ENCODE data around the gene LTBR.
A peak's percentile ranks its signal among the peaks of the same experiment; 100 is the strongest.

The LTBR gene

GRCh38 chr12:6382982-6383381, 980 bp upstream of the LTBR start:
- Mint-ChIP-seq H3K4me1 (peaks cover 4% of the 10 kb centered on the region), H3K9me3 (no peaks in the 10 kb centered on the region), H3K27ac (peak overlapping the region; percentile 47), H3K27me3 (peaks cover 4% of the 10 kb centered on the region), H3K4me3 (peak overlapping the region; percentile 66), H3K36me3 (no peaks in the 10 kb centered on the region)

DNA sequence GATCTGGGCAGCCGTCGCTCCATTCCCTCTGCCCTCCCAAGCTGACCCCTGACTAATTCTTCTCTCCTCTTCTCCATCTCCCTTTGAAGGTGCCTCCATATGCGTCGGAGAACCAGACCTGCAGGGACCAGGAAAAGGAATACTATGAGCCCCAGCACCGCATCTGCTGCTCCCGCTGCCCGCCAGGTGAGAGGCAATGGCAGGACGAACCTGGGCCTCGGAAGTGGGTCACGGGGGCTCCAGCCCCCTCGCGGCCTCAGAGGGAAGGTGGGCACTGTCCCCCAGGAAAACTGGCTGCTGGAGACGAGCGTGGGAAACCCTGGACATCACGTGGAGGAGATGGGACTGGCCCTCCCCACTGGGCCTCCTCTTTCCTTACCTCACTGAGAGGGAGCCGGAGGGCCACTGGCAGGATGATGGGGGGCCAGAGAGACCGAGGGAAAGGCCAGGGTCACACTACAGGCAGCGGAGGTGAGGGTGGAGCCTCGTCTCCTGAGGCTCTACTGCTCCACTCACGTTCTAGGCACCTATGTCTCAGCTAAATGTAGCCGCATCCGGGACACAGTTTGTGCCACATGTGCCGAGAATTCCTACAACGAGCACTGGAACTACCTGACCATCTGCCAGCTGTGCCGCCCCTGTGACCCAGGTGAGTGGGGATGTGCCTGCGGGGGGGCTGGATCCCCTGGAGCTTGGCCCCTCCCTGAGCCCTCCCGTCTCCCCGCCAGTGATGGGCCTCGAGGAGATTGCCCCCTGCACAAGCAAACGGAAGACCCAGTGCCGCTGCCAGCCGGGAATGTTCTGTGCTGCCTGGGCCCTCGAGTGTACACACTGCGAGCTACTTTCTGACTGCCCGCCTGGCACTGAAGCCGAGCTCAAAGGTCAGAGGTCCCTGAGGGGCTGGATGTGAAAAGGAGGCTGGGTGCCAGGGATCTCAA, 806 bp downstream of the LTBR start:
- peak overlapping the region; percentile 72 for H3K27ac Mint-ChIP-seq
- H3K36me3 Mint-ChIP-seq, result no peaks in the 10 kb centered on the region
- peak overlapping the region; percentile 62 for H3K4me3 Mint-ChIP-seq
- H3K27me3 Mint-ChIP-seq, result peaks cover 4% of the 10 kb centered on the region
- peaks cover 4% of the 10 kb centered on the region for H3K4me1 Mint-ChIP-seq
- no peaks in the 10 kb centered on the region for H3K9me3 Mint-ChIP-seq

- no peak overlapping the region for H3K4me3 Mint-ChIP-seq
- peaks cover 4% of the 10 kb centered on the region for H3K4me1 Mint-ChIP-seq
- no peaks in the 10 kb centered on the region for H3K9me3 Mint-ChIP-seq
- no peak overlapping the region for H3K27ac Mint-ChIP-seq
- H3K27me3 Mint-ChIP-seq, result peaks cover 4% of the 10 kb centered on the region
- H3K36me3 Mint-ChIP-seq, result no peaks in the 10 kb centered on the region
These were observed 2.1 kb downstream of the LTBR start for GRCh38 chr12:6386038-6386437.

DNA sequence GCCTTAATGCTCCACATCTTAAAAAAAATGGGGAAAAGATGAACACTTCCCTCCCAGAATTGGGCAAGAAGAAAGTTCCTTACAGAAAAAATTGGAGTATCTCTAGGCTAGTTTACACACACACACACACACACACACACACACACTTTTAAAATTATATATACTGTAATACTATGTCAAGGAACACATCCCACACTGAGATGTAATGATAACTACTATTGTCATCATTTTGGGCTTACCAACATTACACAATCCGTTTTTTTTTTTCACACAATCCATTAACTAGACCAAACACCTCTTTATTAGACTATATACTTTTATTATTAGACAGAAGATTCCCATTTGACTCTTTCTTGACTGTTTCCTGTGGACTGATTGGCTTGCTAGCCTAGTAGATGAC, 2.5 kb downstream of the LTBR start:
- H3K4me3 Mint-ChIP-seq, result no peak overlapping the region
- H3K4me1 Mint-ChIP-seq, result peaks cover 4% of the 10 kb centered on the region
- peaks cover 4% of the 10 kb centered on the region for H3K27me3 Mint-ChIP-seq
- H3K27ac Mint-ChIP-seq, result no peak overlapping the region
- no peaks in the 10 kb centered on the region for H3K9me3 Mint-ChIP-seq
- no peaks in the 10 kb centered on the region for H3K36me3 Mint-ChIP-seq

GRCh38 chr12:6387541-6387940, 3.6 kb downstream of the LTBR start:
- no peaks in the 10 kb centered on the region for H3K9me3 Mint-ChIP-seq
- no peak overlapping the region for H3K27ac Mint-ChIP-seq
- no peak overlapping the region for H3K4me3 Mint-ChIP-seq
- H3K36me3 Mint-ChIP-seq, result no peaks in the 10 kb centered on the region
- H3K27me3 Mint-ChIP-seq, result peaks cover 2% of the 10 kb centered on the region
- peaks cover 4% of the 10 kb centered on the region for H3K4me1 Mint-ChIP-seq

DNA sequence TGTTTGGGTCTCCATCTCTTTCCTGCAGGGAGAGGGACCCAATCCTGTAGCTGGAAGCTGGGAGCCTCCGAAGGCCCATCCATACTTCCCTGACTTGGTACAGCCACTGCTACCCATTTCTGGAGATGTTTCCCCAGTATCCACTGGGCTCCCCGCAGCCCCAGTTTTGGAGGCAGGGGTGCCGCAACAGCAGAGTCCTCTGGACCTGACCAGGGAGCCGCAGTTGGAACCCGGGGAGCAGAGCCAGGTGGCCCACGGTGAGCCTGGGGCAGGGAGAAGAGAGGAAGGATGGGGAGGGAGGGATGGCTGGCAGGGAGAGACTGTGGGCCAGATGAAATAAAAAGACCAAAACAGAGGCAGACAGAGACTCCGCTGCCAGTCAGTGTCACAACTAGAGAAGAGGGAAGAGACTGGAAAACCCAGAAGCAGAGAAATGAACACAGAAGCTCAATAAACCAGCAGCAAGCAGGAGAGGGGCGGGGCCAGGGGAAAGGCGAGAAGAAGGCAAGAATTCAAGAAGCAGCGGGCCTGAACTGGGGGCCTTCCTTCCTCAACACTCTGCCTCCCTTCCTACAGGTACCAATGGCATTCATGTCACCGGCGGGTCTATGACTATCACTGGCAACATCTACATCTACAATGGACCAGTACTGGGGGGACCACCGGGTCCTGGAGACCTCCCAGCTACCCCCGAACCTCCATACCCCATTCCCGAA, 6.3 kb downstream of the LTBR start:
- Mint-ChIP-seq H3K27ac (no peak overlapping the region), H3K9me3 (no peaks in the 10 kb centered on the region)

DNA sequence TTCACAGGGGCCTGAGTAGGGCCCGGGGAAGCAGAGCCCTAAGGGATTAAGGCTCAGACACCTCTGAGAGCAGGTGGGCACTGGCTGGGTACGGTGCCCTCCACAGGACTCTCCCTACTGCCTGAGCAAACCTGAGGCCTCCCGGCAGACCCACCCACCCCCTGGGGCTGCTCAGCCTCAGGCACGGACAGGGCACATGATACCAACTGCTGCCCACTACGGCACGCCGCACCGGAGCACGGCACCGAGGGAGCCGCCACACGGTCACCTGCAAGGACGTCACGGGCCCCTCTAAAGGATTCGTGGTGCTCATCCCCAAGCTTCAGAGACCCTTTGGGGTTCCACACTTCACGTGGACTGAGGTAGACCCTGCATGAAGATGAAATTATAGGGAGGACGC, 7.1 kb downstream of the LTBR start:
- Mint-ChIP-seq H3K27me3 (no peaks in the 10 kb centered on the region), H3K4me3 (no peak overlapping the region), H3K27ac (no peak overlapping the region), H3K9me3 (no peaks in the 10 kb centered on the region), H3K4me1 (no peaks in the 10 kb centered on the region), H3K36me3 (no peaks in the 10 kb centered on the region)

More for the DNA sequence above, 6.3 kb downstream of the LTBR start:
- H3K36me3 Mint-ChIP-seq, result no peaks in the 10 kb centered on the region
- H3K27me3 Mint-ChIP-seq, result no peaks in the 10 kb centered on the region
- H3K4me3 Mint-ChIP-seq, result no peak overlapping the region
- no peaks in the 10 kb centered on the region for H3K4me1 Mint-ChIP-seq

DNA sequence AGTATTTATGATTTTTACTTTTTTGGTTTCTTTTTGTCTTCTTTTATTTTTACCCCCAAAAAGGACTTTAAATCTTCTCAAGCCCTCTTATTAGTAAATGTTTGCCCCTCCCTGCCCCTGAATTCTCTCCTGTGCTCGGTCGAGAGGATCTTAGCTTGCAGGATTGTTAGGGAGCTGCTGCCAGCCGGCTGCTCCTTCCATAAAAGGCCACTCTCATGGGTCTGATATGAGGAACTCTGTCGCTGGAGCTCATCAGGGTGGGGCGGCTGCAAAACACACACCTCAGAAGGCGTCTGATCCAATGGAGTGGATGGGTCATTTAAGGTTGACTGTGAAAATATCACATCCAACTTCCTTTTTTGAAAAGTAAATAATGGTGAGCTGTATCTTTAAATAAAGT, 8.5 kb downstream of the LTBR start:
- Mint-ChIP-seq H3K4me1 (no peaks in the 10 kb centered on the region), H3K4me3 (no peak overlapping the region), H3K27ac (no peak overlapping the region), H3K27me3 (no peaks in the 10 kb centered on the region), H3K36me3 (no peaks in the 10 kb centered on the region), H3K9me3 (no peaks in the 10 kb centered on the region)

- no peaks in the 10 kb centered on the region for H3K9me3 Mint-ChIP-seq
- no peak overlapping the region for H3K27ac Mint-ChIP-seq
- H3K36me3 Mint-ChIP-seq, result no peaks in the 10 kb centered on the region
- H3K4me3 Mint-ChIP-seq, result no peak overlapping the region
- no peaks in the 10 kb centered on the region for H3K4me1 Mint-ChIP-seq
- H3K27me3 Mint-ChIP-seq, result no peaks in the 10 kb centered on the region
These were observed 9.1 kb downstream of the LTBR start for GRCh38 chr12:6393109-6393508.

DNA sequence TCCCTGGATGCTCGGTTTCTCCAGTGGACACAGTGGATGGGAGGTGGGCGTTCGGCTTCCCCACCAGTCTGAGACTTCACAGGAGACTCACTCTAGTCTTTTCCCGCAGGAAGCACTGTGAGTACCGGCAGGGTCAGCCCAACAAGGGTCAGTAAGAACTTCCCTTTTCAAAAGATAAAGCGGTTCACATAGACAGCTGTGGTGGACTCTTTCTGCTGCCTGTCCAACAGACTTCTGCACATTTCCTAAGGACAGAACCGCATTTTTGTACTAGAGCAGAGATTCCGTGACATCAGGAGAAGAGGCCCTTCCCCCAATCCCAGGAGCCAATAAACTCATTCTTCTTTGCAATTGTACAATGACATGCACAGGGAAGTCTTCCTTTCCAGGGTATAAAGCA, 10.4 kb downstream of the LTBR start:
- Mint-ChIP-seq H3K36me3 (no peaks in the 10 kb centered on the region), H3K4me3 (no peak overlapping the region), H3K4me1 (no peaks in the 10 kb centered on the region), H3K27ac (no peak overlapping the region), H3K27me3 (no peaks in the 10 kb centered on the region), H3K9me3 (no peaks in the 10 kb centered on the region)

DNA sequence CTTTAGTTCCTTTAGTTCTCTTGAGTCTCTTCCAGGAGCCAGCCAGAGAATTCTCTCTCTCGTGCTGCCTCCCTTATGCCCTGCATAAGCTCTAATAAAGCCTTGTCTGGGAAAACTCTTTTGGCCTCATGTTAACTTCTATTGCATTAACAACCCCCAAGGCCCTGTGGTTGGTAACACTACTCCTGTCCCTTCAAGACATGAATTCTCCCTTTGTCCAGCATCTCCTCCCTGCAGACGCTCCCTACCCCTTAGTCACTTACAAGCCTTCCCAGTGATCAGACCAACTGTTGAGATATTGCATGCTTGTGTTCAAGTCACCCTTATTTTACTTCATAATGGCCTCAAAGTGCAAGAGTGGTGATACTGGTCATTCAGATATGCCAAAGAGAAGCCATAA, 12.1 kb downstream of the LTBR start:
- H3K36me3 Mint-ChIP-seq, result no peaks in the 10 kb centered on the region
- H3K4me3 Mint-ChIP-seq, result no peak overlapping the region

GRCh38 chr12:6399884-6400644, 16.1 kb downstream of the LTBR start:
- H3K9me3 Mint-ChIP-seq, result no peaks in the 10 kb centered on the region
- H3K27ac Mint-ChIP-seq, result no peak overlapping the region
- no peak overlapping the region for H3K4me3 Mint-ChIP-seq
- H3K36me3 Mint-ChIP-seq, result no peaks in the 10 kb centered on the region
- H3K27me3 Mint-ChIP-seq, result no peaks in the 10 kb centered on the region
- no peaks in the 10 kb centered on the region for H3K4me1 Mint-ChIP-seq

More for the DNA sequence above, 12.1 kb downstream of the LTBR start:
- Mint-ChIP-seq H3K9me3 (no peaks in the 10 kb centered on the region), H3K27me3 (no peaks in the 10 kb centered on the region), H3K4me1 (no peaks in the 10 kb centered on the region), H3K27ac (no peak overlapping the region)

- Mint-ChIP-seq H3K4me1 (no peaks in the 10 kb centered on the region), H3K27me3 (no peaks in the 10 kb centered on the region), H3K4me3 (no peak overlapping the region), H3K9me3 (no peaks in the 10 kb centered on the region), H3K27ac (no peak overlapping the region), H3K36me3 (peaks cover 1% of the 10 kb centered on the region)
These were observed 20.4 kb downstream of the LTBR start for GRCh38 chr12:6404390-6404789.

- H3K27me3 Mint-ChIP-seq, result no peaks in the 10 kb centered on the region
- peaks cover 1% of the 10 kb centered on the region for H3K36me3 Mint-ChIP-seq
- H3K27ac Mint-ChIP-seq, result no peak overlapping the region
- no peak overlapping the region for H3K4me3 Mint-ChIP-seq
- H3K9me3 Mint-ChIP-seq, result no peaks in the 10 kb centered on the region
- no peaks in the 10 kb centered on the region for H3K4me1 Mint-ChIP-seq
These were observed 22.0 kb downstream of the LTBR start for GRCh38 chr12:6405963-6406362.

GRCh38 chr12:6407236-6407954, 23.4 kb downstream of the LTBR start:
- no peaks in the 10 kb centered on the region for H3K4me1 Mint-ChIP-seq
- H3K27ac Mint-ChIP-seq, result no peak overlapping the region
- H3K9me3 Mint-ChIP-seq, result no peaks in the 10 kb centered on the region
- no peaks in the 10 kb centered on the region for H3K27me3 Mint-ChIP-seq
- no peak overlapping the region for H3K4me3 Mint-ChIP-seq
- H3K36me3 Mint-ChIP-seq, result peaks cover 1% of the 10 kb centered on the region

Data from activated naive CD4-positive, alpha-beta T cell treated with anti-CD3 and anti-CD28 coated beads, Interleukin-2, amount 50 U/mL, for 24 hours (primary cell).